Stimulated activated CD8-positive, alpha-beta memory T cell treated with anti-CD3 and anti-CD28 coated beads, Interleukin-15, amount 100 ng/mL, for 4 hours (primary cell): ENCODE data around the gene APH1A.
A peak's percentile ranks its signal among the peaks of the same experiment; 100 is the strongest.
"Not testable (repeated sequence)": the region's sequence is repeated elsewhere in the genome, so short reads cannot be mapped to it uniquely, and the experiment has no call there.

Source experiments
- DNase-seq, 2 donors: peaks; one replicate each; pipeline ENCODE4 v3.0.0-alpha.2; 2020; ENCODE audit warnings: low read depth in 2 of 2

APH1A gene

GRCh38 chr1:150268340-150268704, 494 bp downstream of the APH1A start:
- no peak for DNase-seq

- no peak for DNase-seq
Observed at GRCh38 chr1:150267896-150268295, 920 bp downstream of the APH1A start.

GRCh38 chr1:150263549-150263948, 5.3 kb downstream of the APH1A start:
- no peak for DNase-seq

GRCh38 chr1:150262388-150263320, 6.2 kb downstream of the APH1A start:
- no peak for DNase-seq

GRCh38 chr1:150261367-150261766, 7.4 kb downstream of the APH1A start:
- no peak for DNase-seq

GRCh38 chr1:150259758-150260669, 8.8 kb downstream of the APH1A start:
- DNase-seq = no peak

- no peak for DNase-seq
Observed at GRCh38 chr1:150259217-150259616, 9.6 kb downstream of the APH1A start.

GRCh38 chr1:150257624-150258585, 10.9 kb downstream of the APH1A start, which contains the start of gene CA14:
Gene CA14 (plus strand): TSS chr1:150257774. CDS start chr1:150258129, 355 bp downstream.
- DNase-seq = no peak

GRCh38 chr1:150256554-150257341, 12.1 kb downstream of the APH1A start:
- DNase-seq = no peak

GRCh38 chr1:150256198-150256553, 12.6 kb downstream of the APH1A start:
- no peak for DNase-seq

GRCh38 chr1:150249936-150250335, 18.9 kb downstream of the APH1A start:
- no peak for DNase-seq

GRCh38 chr1:150243003-150243402, 25.8 kb downstream of the APH1A start:
- no peak for DNase-seq

GRCh38 chr1:150237746-150238145, 31.1 kb downstream of the APH1A start:
- DNase-seq = no peak

GRCh38 chr1:150237176-150237575, 31.6 kb downstream of the APH1A start:
- not testable (repeated sequence) for DNase-seq

- no peak for DNase-seq
Observed at GRCh38 chr1:150236614-150237100, 32.2 kb downstream of the APH1A start.

GRCh38 chr1:150235852-150236613, 32.8 kb downstream of the APH1A start, which contains the start of gene ANP32E:
Gene ANP32E (minus strand): TSS chr1:150236112. CDS start chr1:150235786, 326 bp downstream.
- DNase-seq = peak; percentile 81 to 90

- DNase-seq = no peak
Observed at GRCh38 chr1:150235294-150235851, 33.4 kb downstream of the APH1A start.

- DNase-seq = peak; percentile 80 to 83
Observed at GRCh38 chr1:150234566-150235293, 34.1 kb downstream of the APH1A start.

GRCh38 chr1:150234309-150234565, 34.6 kb downstream of the APH1A start:
- DNase-seq = no peak
